Left hindlimb (tissue), 1 donor: ENCODE results near the gene HPS6.
"Not testable (repeated sequence)": the region's sequence is repeated elsewhere in the genome, so short reads cannot be mapped to it uniquely, and the experiment has no call there.

Source experiments
- DNase-seq: peaks from one replicate; pipeline ENCODE4 v3.0.0-alpha.2; 2018

The HPS6 gene

DNA sequence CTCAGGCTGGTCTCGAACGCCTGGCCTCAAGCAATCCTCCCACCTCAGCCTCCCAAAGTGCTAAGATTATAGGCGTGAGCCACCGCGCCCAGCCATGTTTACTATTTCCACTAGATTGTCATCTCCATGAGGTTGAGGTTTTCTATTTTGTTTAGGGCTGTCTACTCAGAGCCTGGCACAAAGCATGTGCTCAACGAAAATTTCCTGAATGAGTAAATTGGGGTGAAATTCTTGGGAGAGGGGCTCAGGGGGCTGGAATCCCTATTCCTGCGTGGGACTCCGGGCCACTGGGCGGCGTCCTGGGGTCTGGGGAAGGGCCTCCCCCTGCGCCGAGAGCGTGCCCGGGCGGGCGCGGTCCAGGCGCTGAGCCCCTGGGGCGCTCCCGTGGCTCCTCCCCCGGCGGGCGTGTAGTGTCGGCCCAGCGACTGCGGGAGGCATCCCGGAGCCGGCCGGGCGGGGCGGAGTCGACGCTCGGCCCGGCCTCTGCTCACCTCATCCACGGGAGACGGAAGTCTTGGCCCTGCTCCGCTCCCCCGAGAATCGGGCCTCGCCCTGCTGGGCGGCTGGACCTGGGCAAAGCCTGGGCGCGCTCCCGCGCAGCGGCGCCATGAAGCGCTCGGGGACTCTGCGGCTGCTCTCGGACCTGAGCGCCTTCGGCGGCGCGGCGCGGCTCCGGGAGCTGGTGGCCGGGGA, at the start of gene HPS6:
HPS6 (plus strand) TSS at position 482 of the 693 bp plus-strand sequence; CDS start at position 608, 126 bp downstream.
- peak; percentile 91 for DNase-seq

DNA sequence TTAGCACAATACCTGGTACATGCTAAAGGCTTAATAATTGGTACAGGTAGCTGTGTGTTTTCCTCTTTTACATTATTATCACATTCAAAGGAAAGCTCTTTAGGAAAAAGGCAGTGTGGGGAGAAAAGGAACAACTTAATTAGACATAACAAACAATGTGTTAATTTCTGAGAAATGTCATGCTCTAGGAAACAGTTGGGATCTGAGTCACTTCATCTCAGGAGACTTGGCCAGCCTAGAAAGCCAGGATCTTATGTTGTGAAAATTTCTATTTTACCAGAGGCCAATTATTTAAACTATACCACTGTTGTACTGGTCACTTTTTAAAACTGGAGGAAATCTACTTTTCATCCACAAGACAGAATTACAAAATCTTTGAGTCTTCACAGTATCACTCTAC, 48.7 kb upstream of the HPS6 start:
- DNase-seq = no peak

DNA sequence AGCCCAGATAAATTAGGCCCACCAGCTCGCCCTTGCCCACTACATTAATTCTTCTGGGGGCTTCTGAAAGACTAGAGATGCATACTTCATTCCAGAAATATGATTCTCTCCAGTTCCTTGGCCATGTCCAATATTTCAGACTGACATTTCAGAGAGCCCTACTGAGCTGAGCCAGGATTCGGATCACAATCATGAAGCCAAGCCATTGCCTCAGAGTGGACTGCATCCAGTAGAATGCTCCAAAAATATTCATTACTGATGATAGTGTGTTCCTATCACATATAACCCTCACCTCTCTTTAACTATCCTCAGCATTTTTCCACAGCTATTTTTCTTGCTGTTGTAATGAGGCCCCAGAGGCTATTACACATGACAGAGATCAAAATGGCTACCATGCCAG, 47.9 kb upstream of the HPS6 start:
- DNase-seq = no peak

DNA sequence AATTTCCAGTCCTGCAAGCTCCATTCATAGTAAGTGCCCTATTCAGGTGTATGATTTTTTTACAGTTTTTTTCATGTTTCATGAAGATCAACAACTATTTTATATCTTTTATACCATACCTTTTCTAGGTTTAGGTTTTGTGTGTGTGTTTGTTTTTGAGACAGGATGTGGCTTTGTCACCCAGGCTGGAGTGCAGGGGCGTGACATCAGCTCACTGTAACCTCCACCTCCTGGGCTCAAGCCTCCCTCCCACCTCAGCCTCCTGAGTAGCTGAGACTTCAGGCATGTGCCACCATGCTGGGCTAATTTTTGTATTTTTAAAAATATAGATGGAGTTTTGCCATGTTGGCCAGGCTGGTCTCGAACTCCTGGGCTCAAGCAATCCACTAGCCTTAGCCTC, 44.2 kb upstream of the HPS6 start:
- DNase-seq = no peak

DNA sequence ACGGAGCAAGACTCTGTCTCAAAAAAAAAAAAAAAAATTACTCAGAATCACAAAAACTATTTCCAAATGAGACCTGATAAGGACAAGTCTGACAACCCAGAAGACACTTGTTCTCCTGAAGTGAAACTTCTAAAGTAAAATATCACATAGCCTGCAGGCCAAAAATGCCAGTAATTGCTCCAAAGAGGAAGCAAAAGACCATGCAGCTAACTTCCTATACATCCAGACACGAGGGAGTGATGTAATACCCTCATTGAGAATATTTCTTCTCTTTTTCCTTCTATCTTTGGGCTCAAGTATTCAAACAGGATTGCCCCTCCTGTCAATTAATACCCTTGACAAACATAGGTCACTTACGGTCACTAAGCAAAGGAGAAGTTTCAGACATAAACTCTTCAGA, 40.4 kb upstream of the HPS6 start:
- no peak for DNase-seq

DNA sequence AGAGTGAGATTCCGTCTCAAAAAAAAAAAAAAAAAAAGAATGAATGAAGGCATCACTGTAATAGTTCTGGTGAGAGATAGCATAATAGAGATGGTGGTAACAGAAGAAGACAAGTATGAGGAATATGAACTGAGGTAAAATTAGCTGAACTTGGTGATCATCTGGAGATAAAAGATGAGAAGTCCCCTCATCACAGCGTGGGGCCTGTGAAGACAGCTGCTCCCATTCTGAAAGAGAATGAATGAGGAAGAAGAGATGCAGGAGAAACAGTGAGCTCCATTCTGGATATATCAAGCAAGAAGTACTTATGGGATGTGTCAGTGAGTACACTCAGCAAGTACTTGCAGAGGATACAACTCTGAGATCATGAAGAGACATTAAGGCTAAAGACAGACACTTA, 37.9 kb upstream of the HPS6 start:
- no peak for DNase-seq

DNA sequence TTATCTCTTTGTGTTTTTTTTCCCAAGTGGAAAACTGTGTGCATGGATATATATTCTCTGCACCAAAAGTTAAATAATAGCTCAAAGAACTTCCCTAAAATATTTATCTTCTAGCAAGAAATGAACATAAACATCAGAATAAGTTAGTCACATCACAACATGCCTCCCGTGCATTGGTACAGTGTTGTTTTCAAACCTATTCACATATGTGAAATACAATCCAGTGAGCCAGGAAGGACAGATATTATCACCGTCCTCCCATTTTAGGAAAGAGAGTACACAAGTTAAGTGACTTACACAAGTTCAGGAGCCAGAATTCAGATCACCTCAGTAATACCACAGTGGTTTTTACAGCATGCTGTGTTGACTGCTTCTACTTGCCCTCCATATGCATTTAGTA, 31.4 kb upstream of the HPS6 start:
- no peak for DNase-seq

DNA sequence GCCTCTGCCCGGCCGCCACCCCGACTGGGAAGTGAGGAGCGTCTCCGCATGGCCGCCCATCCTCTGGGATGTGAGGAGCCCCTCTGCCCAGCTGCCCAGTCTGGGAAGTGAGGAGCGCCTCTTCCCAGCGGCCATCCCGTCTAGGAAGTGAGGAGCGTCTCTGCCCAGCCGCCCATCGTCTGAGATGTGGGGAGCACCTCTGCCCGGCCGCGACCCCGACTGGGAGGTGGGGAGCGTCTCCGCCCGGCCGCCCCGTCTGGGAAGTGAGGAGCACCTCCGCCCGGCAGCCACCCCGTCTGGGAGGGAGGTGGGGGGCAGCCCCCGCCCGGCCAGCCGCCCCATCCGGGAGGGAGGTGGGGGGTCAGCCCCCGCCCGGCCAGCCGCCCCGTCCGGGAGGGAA, 29.3 kb upstream of the HPS6 start:
- DNase-seq = not testable (repeated sequence)

DNA sequence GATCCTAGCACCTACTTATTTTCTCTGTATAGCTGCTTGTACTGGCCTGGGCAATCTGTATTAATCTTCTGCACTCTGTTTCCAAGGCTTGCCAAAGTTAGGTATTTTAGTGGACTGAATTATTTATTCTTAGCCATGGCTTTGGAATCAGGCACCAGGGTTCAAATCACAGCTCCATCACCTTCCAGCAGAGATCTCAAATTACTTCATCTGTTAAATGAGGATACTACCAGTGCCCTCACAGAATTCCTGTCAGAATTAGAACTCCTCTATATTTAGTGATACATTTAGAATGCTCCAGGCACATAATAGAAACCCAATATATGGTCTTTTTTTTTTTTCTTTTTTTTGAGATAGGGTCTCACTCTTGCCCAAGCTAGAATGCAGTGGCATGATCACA, 26.7 kb upstream of the HPS6 start:
- no peak for DNase-seq

DNA sequence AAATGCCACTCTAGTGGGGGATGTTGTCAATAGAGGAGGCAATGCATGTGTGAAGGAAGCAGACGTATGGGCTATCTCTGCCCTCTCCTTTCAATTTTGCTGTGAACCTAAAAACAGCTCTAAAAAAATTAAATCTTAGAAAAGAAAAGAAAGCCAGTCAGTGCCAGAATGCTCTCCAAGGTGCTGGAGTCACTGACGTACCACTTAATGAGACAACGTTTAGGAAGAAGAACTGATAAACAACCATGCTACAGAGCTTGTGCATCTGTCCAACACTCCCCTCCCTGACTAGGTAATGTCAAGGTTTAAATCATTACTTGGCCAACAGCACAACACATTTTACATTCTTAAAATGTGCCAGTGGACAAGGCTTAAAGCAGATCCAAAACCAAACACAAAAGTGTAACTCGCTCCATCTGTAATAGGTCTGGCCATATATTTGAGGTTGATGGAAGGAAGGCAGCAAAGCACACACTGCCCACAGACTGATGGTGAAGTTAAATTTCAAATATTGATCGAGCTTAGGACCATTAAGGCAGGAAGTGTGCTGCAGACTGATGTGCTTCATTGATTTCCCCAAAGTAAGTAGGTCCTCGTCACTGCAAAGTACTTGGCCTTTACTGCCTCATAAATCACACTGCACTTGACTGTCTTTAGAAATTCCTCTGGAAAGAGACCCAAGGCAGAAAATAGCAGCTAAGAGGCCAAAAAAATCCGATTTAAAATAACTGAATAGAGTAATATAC, 24.7 kb upstream of the HPS6 start:
- no peak for DNase-seq

DNA sequence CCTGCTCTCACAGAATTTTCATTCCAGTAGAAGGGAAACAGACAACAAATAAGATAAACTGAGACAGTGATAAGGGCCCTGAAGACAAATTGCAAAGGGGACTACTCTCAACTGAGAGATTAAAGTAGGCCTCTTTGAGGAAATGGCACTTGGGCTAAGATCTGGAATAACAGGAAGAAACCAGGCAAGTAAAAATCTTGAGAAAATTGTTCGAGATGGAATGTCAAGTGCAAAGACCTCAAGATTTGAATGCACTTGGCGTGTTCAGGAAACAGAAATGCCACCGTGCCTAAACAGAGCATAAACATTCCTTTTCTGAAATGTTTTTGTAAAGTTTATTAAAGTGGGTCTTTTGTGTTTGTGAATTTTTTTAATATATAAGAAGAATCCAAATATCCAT, 19.9 kb upstream of the HPS6 start:
- DNase-seq = no peak

DNA sequence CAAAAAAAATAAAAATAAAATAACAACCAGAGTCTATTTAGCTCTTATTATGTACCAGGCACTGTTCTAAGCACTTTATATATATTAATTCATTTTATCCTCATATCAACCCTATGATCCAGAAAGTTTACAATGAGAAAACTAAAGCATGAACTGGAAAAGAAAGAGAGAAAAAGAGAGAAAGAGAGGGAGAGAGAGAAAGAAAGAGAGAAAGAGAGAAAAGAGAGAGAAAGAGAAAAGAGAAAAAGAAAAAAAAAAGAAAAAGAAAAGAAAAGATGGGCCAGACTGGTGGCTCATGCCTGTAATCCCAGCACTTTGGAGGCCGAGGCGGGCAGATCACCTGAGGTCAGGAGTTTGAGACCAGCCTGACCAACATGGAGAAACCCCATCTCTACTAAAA, 19.1 kb upstream of the HPS6 start:
- no peak for DNase-seq

DNA sequence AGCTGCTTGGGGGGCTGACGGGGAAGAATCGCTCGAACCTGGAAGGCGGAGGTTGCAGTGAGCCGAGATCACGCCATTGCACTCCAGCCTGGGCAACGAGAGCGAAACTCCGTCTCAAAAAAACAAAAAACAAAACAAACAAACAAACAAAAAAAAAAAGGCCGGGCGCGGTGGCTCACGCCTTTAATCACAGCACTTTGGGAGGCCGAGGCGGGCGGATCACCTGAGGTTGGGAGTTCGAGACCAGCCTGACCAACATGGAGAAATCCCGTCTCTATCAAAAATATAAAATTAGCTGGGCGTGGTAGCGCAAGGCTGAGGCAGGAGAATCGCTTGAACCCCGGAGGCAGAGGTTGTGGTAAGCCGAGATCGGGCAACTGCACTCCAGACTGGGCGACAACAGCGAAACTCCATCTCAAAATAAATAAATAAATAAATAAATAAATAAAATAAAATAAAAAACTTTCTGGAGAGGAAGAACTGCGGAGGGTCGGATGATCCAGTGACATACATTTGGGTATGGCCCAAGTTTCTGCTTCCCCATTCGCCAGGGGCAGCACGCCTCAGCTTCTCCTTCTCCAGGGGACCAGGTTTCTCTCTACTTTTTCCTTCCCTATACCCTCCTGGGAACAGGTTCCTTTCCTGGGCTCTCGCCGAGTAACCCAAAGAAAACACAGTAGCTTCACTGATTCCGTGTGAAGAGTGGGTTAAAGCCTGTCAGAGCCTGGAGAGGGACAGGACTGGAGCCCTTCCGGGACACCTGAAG, 10.1 kb upstream of the HPS6 start:
- peak; percentile 31 for DNase-seq

DNA sequence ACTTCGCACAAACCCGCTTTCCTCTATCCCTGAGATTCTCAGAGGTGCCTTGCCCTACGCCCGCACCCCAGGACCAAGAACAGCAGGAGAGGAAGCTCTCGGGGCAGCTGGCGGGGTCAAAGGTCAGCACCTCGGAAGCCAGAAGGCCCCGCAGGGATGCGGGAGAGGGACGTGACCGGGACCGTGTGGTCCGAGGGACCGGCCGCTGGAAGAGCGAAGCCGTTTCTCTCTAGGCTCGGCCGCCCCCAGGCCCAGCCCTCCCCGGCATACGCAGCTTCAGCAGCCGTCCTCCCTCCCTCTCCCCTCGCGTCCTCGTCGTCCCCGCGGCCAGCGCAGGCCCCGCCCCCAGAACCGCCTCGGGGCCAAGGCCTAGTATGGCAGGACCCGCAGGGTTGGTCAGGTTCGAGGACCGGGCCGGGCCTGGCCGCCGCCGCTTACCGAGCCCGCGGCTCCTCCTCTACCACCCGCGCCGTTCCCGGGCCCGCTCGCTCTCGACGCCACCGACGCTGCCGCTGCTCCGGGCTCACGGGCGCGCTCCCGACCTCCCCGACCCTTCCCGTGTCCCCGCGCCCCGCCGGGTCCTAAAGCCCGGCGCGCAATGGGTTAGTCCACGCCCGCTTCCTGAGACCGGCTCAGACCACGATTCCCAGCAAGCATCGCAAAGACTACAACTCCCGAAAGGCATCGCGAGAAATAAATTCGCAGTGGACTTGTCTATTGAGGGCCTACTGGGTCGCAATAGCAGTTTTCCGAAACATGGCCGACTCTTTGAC, 9.3 kb upstream of the HPS6 start, which contains the start of gene ARMH3:
ARMH3 (minus strand) TSS at position 527 of the 773 bp plus-strand sequence. CDS start 16,059 bp downstream, outside the sequence.
- DNase-seq = peak; percentile 96

DNA sequence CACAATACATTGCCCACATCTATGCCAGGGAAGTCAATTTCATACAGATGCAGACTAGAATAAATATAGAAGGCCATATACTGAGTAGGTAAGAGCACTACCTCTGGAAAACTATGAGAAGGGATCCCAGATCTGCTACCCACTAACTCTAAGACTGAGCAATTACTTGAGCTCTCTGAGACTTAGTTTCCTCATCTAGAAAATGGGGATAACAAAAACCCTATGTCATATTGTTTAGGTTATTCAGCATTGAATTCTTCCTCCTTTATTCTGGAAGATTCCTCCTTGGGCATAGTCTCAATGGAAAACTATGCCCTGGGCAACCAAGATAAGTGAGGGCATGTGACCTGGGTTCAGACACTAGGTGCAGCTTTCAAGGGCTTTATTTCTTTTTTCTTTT, 5.2 kb upstream of the HPS6 start:
- no peak for DNase-seq

DNA sequence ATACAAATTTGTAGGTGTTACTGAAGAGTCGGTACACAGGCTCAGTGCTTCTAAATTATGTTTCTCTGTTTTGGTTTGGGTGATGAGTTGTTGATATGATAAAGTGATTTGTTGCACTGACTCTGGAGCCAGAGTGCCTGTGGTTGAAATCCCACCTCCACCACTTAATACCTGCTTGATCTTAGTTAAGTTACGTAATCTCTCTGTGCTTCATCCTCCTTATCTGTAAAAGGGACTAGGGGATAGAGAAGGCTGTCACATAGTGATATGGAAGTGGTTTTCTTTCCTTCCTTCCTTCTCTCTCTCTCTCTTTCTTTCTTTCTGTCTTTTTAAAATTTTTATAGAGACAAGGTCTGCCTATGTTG, 664 bp upstream of the HPS6 start:
- no peak for DNase-seq

DNA sequence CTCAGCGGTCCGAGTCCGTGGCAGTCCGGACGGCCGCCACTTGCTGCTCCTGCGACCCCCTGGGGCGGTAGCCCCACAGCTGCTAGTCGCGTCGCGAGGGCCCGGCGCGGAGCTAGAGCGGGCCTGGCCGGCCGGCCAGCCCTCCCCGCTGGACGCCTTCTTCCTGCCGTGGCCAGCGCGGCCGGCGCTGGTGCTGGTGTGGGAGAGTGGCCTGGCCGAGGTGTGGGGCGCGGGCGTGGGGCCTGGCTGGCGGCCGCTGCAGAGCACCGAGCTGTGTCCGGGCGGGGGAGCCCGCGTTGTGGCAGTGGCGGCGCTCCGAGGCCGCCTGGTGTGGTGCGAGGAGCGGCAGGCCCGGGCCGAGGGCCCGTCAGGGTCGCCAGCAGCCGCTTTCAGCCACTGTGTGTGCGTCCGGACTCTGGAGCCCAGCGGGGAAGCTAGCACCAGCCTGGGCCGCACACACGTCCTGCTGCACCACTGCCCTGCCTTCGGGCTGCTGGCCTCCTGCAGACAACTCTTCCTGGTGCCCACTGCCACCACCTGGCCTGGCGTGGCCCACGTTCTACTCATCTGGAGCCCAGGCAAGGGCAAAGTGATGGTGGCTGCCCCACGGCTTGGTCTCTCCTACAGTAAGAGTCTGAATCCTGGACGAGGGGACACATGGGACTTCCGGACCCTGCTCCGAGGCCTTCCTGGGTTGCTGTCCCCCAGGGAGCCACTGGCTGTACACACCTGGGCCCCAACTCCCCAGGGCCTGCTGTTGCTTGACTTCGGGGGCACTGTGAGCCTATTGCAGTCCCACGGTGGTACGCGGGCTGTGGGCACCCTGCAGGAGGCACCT, 631 bp downstream of the HPS6 start:
- DNase-seq = peak; percentile 42

DNA sequence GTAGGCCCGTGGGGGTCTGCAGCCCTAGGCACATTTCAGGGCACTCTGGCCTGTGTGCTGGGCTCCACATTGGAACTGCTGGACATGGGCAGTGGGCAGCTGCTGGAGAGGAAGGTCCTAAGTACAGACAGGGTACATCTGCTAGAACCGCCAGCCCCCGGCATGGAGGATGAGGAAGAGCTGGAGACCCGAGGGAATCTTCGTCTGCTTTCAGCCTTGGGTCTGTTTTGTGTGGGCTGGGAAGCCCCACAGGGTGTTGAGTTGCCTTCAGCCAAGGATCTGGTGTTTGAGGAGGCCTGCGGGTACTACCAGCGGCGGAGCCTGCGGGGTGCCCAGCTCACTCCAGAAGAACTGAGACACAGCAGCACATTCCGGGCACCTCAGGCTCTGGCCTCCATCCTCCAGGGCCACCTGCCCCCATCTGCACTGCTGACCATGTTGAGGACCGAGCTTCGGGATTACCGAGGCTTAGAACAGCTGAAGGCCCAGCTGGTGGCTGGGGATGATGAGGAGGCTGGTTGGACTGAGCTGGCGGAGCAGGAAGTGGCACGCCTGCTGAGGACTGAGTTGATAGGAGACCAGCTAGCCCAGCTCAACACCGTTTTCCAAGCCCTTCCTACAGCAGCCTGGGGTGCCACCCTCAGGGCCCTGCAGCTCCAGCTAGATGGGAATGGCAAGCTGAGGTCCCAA, 1.4 kb downstream of the HPS6 start:
- no peak for DNase-seq

DNA sequence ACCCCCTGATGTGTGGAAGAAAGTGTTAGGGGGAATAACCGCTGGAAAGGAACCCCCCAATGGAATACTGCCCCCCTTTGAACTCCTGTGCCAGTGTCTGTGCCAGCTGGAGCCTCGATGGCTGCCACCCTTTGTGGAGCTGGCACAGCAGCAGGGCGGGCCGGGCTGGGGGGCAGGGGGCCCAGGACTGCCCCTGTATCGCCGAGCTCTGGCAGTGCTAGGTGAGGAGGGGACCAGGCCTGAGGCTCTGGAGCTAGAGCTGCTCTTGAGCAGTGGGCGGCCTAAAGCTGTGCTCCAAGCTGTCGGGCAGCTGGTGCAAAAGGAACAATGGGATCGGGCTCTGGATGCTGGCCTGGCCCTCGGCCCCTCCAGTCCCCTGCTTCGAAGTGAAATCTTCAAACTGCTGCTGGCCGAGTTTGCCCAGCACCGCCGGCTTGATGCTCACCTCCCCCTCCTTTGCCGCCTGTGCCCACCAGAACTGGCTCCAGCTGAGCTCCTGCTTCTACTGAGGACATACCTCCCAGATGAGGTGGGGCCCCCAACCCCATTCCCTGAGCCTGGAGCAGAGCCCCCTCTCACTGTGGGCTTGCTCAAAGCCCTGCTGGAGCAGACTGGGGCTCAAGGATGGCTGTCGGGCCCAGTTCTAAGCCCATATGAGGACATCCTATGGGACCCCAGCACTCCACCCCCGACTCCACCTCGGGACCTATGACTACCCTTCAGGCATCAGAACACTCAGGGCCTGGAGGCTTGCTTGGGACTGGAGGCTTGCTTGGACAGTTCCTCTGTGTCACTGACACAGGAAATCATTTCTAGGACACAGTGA, 2.2 kb downstream of the HPS6 start:
- DNase-seq = no peak

DNA sequence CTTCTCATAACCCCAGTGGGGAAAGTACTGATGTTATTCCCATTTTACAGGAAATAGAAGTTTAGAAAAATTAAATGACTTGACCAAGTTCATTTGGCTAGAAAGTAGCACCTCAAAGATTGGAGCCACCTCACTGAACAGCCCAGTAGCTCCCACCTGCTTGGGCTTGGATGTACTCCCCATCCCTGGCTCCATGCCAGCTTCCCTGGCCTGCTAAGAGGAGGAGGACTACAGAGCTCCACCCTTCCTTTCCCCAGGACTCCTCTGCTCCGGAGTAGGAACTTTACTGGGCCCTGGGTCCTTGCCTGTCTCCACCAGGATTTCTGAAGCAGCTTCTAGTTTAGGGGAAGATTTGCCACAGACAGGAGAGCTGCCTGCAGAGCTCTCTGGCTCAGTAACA, 3.1 kb downstream of the HPS6 start:
- no peak for DNase-seq

DNA sequence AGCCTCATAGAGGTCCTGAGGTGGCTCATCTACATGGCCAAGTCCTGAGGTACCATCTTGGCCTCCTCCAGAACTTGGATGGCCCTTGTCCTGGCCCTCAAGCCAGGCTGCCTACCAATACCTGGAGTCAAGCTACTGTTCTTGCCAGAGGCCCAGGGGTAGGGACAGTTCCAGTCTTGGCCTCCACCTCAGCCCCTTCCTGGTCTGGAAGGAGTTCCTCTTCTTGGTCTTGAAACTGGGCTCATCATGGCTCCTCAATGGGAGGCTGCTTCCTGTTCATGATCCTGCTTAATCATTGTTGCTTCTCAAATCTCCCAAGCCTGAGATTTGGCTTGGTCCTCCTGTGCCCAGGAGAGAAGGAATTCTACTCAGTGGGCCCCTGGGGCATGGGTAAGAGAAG, 3.9 kb downstream of the HPS6 start:
- no peak for DNase-seq
